HG03196 (cell line): ENCODE results near the gene TPBGL.
"Not testable (repeated sequence)": the region's sequence is repeated elsewhere in the genome, so short reads cannot be mapped to it uniquely, and the experiment has no call there.

Experiments
- ATAC-seq: cut with Tn5 transposase; IDR thresholded peaks from one replicate; pipeline ENCODE4 v1.9.1; 2021; ENCODE audit not compliant: unreplicated experiment

TPBGL gene

GRCh38 chr11:75269896-75270295, 29.3 kb downstream of the TPBGL start:
- no peak for ATAC-seq

GRCh38 chr11:75270896-75271418, 30.4 kb downstream of the TPBGL start:
- no peak for ATAC-seq

- ATAC-seq: no peak
Observed at GRCh38 chr11:75271730-75272129, 31.2 kb downstream of the TPBGL start.

- no peak for ATAC-seq
Observed at GRCh38 chr11:75272391-75272790, 31.8 kb downstream of the TPBGL start.

GRCh38 chr11:75272821-75273301, 32.3 kb downstream of the TPBGL start:
- ATAC-seq: no peak

- no peak for ATAC-seq
Observed at GRCh38 chr11:75273411-75274391, 33.1 kb downstream of the TPBGL start.

- not testable (repeated sequence) for ATAC-seq
Observed at GRCh38 chr11:75274716-75275115, 34.1 kb downstream of the TPBGL start.

- ATAC-seq: no peak
Observed at GRCh38 chr11:75275581-75275980, 35.0 kb downstream of the TPBGL start.

- no peak for ATAC-seq
Observed at GRCh38 chr11:75276186-75276585, 35.6 kb downstream of the TPBGL start.

GRCh38 chr11:75276686-75277085, 36.1 kb downstream of the TPBGL start:
- ATAC-seq: no peak

GRCh38 chr11:75277211-75277805, 36.7 kb downstream of the TPBGL start:
- ATAC-seq: no peak

- ATAC-seq: no peak
Observed at GRCh38 chr11:75277991-75278790, 37.6 kb downstream of the TPBGL start.

GRCh38 chr11:75279273-75279672, 38.7 kb downstream of the TPBGL start:
- ATAC-seq: no peak

GRCh38 chr11:75280227-75280701, 39.7 kb downstream of the TPBGL start:
- ATAC-seq: no peak

GRCh38 chr11:75280770-75281468, 40.3 kb downstream of the TPBGL start:
- no peak for ATAC-seq

- no peak for ATAC-seq
Observed at GRCh38 chr11:75281469-75282095, 41.0 kb downstream of the TPBGL start.

- no peak for ATAC-seq
Observed at GRCh38 chr11:75283391-75283931, 42.9 kb downstream of the TPBGL start.

- no peak for ATAC-seq
Observed at GRCh38 chr11:75285776-75286360, 45.3 kb downstream of the TPBGL start.

GRCh38 chr11:75286826-75287465, 46.4 kb downstream of the TPBGL start:
- no peak for ATAC-seq
